IPS-15b (cell line): ENCODE results near the gene RMDN2.
"Not testable (repeated sequence)": the region's sequence is repeated elsewhere in the genome, so short reads cannot be mapped to it uniquely, and the experiment has no call there.

Experiments used
- H3K27me3 ChIP-seq: one replicate; pipeline ENCODE4 v1.6.1; 2013; ENCODE audit warnings: low read length; ENCODE audit not compliant: control insufficient read depth, insufficient read depth
- H3K36me3 ChIP-seq: one replicate; pipeline ENCODE4 v1.6.1; 2013; ENCODE audit warnings: low read length; ENCODE audit not compliant: control insufficient read depth, insufficient read depth
- H3K4me1 ChIP-seq: one replicate; pipeline ENCODE4 v1.6.1; 2013; ENCODE audit warnings: mild to moderate bottlenecking, low read length; ENCODE audit not compliant: control insufficient read depth, insufficient read depth
- H3K4me3 ChIP-seq: one replicate; pipeline ENCODE4 v1.5.1; 2013; ENCODE audit warnings: low read depth, low read length
- H3K9ac ChIP-seq: one replicate; pipeline ENCODE4 v1.6.1; 2013; ENCODE audit warnings: low read depth, mild to moderate bottlenecking, low read length
- H3K9me3 ChIP-seq: one replicate; pipeline ENCODE4 v1.6.1; 2013; ENCODE audit warnings: mild to moderate bottlenecking, low read length; ENCODE audit not compliant: control insufficient read depth, insufficient read depth

Gene RMDN2

GRCh38 chr2:37944268-37944667 is 19.2 kb downstream of the RMDN2 start:
- no peaks in the 10 kb centered on the region for H3K9me3 ChIP-seq
- H3K4me3 ChIP-seq = no peak overlapping the region
- no peaks in the 10 kb centered on the region for H3K4me1 ChIP-seq
- no peak overlapping the region for H3K9ac ChIP-seq
- no peaks in the 10 kb centered on the region for H3K36me3 ChIP-seq
- no peaks in the 10 kb centered on the region for H3K27me3 ChIP-seq

GRCh38 chr2:37947306-37947705 is 22.2 kb downstream of the RMDN2 start:
- H3K4me3 ChIP-seq = no peak overlapping the region
- no peak overlapping the region for H3K9ac ChIP-seq
- H3K36me3 ChIP-seq = no peaks in the 10 kb centered on the region
- no peaks in the 10 kb centered on the region for H3K27me3 ChIP-seq
- H3K4me1 ChIP-seq = no peaks in the 10 kb centered on the region
- no peaks in the 10 kb centered on the region for H3K9me3 ChIP-seq

DNA sequence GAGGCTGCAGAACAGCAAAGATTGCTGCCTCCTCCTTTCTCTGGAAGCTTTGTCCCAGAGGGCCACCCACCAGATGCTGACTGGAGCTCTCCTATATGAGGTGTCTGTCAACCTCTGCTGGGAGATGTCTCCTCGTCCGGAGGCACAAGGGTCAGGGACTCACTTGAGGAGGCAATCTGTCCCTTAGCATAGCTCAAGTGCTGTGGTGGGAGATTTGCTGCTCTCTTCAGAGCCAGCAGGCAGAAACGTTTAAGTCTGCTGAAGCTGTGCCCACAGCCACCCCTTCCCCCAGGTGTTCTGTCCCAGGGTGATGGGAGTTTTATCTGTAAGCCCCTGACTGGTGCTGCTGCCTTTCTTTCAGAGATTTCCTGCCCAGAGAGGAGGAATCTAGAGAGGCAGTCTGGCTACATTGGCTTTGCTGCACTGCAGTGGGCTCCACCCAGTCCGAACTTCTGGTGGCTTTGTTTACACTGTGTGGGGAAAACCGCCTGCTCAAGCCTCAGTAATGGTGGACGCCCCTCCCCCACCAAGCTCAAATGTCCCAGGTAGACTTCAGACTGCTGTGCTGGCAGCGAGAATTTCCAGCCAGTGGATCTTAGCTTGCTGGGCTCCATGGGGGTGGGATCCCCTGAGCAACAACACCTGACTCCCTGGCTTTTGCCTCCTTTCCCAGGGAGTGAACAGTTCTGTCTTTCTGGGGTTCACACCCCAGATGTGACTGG is 37.1 kb downstream of the RMDN2 start:
- not testable (repeated sequence) for H3K27me3 ChIP-seq, H3K4me3 ChIP-seq, H3K9ac ChIP-seq, H3K4me1 ChIP-seq, H3K36me3 ChIP-seq, H3K9me3 ChIP-seq

GRCh38 chr2:37962740-37963121 is 37.6 kb downstream of the RMDN2 start:
- not testable (repeated sequence) for H3K4me1 ChIP-seq, H3K9me3 ChIP-seq, H3K4me3 ChIP-seq, H3K9ac ChIP-seq, H3K27me3 ChIP-seq, H3K36me3 ChIP-seq

GRCh38 chr2:37963901-37964300 is 38.8 kb downstream of the RMDN2 start:
- not testable (repeated sequence) for H3K36me3 ChIP-seq, H3K4me3 ChIP-seq, H3K27me3 ChIP-seq, H3K9me3 ChIP-seq, H3K9ac ChIP-seq, H3K4me1 ChIP-seq

DNA sequence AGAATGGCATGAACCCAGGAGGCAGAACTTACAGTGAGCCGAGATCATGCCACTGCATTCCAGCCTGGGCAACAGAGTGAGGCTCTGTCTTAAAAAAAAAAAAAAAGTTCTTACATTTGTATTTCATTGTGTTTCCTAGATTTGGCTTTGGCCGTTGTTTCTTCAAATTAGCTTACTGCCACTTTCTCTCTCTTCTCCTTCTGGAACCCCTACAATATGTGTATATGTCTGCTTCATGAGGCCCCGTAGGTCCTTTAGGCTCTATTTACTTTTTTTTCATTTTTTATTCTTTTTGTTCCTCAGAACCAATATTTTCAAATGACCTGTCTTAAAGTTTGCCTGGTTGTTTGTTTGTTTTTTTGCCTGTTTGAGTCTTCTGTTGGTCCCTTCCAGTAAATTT is 41.2 kb downstream of the RMDN2 start:
- H3K9ac ChIP-seq = no peak overlapping the region
- no peak overlapping the region for H3K4me3 ChIP-seq
- no peaks in the 10 kb centered on the region for H3K27me3 ChIP-seq
- no peaks in the 10 kb centered on the region for H3K9me3 ChIP-seq
- peaks cover 5% of the 10 kb centered on the region for H3K4me1 ChIP-seq
- H3K36me3 ChIP-seq = no peaks in the 10 kb centered on the region

DNA sequence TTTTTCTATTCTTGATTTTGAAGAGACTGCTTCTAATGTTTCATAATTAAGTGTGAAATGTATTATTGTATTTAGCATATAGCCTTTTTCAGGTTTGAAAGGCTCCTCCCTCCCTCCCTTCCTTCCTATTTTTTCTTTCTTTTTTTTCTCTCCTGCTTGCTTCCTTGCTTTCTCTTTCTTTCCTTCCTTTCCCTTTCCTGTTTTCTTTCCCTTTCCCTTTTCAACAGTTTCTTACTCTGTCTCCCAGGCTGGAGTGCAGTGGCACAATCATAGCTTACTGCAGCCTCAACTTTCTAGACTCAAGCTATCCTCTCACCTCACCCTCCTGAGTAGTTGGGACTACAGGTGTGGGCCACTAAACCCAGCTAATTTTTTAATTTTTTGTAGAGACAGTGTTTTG is 44.6 kb downstream of the RMDN2 start:
- H3K27me3 ChIP-seq = no peaks in the 10 kb centered on the region
- no peaks in the 10 kb centered on the region for H3K36me3 ChIP-seq
- no peak overlapping the region for H3K4me3 ChIP-seq
- no peak overlapping the region for H3K9ac ChIP-seq
- no peaks in the 10 kb centered on the region for H3K9me3 ChIP-seq
- peaks cover 12% of the 10 kb centered on the region for H3K4me1 ChIP-seq

DNA sequence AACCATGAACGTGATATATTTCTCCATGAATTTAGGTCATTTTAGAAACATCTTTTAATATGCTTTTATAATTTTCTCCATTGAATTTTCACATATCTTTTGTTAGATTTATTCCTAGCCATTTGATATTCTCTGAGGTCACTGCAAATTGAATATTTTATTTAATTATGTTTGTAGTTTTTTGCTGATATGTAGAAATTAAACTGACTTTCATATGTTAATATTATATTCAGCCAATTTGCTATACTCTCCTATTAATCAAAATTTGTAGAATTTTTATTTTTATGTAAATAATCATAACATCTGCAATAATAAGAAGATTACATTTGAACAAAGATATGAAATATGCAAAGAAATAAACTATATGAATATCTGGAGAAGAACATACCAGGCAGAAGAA is 46.9 kb downstream of the RMDN2 start:
- Histone ChIP-seq H3K9ac (no peak overlapping the region), H3K9me3 (no peaks in the 10 kb centered on the region), H3K4me3 (no peak overlapping the region), H3K36me3 (no peaks in the 10 kb centered on the region), H3K27me3 (no peaks in the 10 kb centered on the region), H3K4me1 (peaks cover 18% of the 10 kb centered on the region)

DNA sequence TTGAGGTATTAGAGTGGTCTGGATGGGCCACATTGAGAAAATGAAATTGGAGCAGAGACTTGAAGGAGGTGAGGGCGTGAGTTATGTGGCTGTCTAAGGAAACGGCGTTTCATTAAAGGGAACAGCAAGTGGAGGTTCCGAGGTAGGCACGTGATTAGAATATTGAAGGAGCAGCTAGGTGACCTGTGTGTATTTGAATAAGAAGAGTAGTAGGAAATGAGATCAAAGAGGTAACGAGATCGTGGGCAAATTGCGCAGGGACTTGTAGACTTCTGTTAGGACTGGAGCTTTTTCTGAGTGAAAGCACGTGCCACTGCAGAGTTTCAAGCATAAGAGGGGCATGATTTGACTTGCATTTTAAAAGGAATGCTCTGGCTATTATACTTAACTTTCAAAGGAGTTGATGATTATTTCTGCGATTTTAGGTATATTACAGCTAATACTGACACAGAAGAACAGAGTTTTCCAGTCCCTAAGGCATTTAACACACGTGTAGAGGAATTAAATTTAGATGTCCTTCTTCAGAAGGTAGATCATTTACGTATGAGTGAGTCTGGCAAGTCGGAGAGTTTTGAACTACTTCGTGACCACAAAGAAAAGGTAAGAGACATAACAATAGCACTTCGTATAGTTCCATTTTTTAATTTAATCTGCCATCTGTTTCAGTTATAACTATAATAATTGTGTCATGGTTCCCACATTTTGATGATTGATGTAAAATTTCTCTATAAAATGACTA is 48.7 kb downstream of the RMDN2 start:
- H3K4me1 ChIP-seq = peaks cover 15% of the 10 kb centered on the region
- H3K4me3 ChIP-seq = no peak overlapping the region
- H3K36me3 ChIP-seq = no peaks in the 10 kb centered on the region
- H3K27me3 ChIP-seq = no peaks in the 10 kb centered on the region
- no peaks in the 10 kb centered on the region for H3K9me3 ChIP-seq
- no peak overlapping the region for H3K9ac ChIP-seq

- Histone ChIP-seq H3K9me3 (no peaks in the 10 kb centered on the region), H3K4me3 (no peak overlapping the region)
These were observed 50.7 kb downstream of the RMDN2 start for GRCh38 chr2:37975808-37976207.

GRCh38 chr2:37976411-37976810 is 51.3 kb downstream of the RMDN2 start:
- no peak overlapping the region for H3K9ac ChIP-seq
- H3K4me1 ChIP-seq = peaks cover 12% of the 10 kb centered on the region
- no peaks in the 10 kb centered on the region for H3K27me3 ChIP-seq
- no peaks in the 10 kb centered on the region for H3K9me3 ChIP-seq
- H3K4me3 ChIP-seq = no peak overlapping the region
- no peaks in the 10 kb centered on the region for H3K36me3 ChIP-seq

More at GRCh38 chr2:37975808-37976207, 50.7 kb downstream of the RMDN2 start:
- Histone ChIP-seq H3K4me1 (peaks cover 12% of the 10 kb centered on the region), H3K9ac (no peak overlapping the region), H3K36me3 (no peaks in the 10 kb centered on the region), H3K27me3 (no peaks in the 10 kb centered on the region)

GRCh38 chr2:37982147-37982582 is 57.1 kb downstream of the RMDN2 start:
- Histone ChIP-seq H3K9me3 (no peaks in the 10 kb centered on the region), H3K9ac (no peak overlapping the region), H3K4me3 (peak overlapping the region; percentile 38), H3K4me1 (peaks cover 6% of the 10 kb centered on the region), H3K36me3 (no peaks in the 10 kb centered on the region), H3K27me3 (no peaks in the 10 kb centered on the region)
